ENCODE data around the gene OTUD5. TPM values are rescaled to one million over a fixed set of nuclear protein-coding genes. Genes with fewer than 3 reads are reported as not detected.

OTUD5 gene
- total RNA-seq, 1 donor from 2014 or later: 44.7 TPM

- H3K36me3 ChIP-seq: peaks cover 0 to 11% of the 10 kb centered on the region in 2 donors
- peaks cover 19% of the 10 kb centered on the region for H3K4me1 ChIP-seq
- H3K9me3 ChIP-seq: no peaks in the 10 kb centered on the region
- no peak for DNase-seq (ENCODE audit: extremely low spot score in 2 of 2)
- no peak overlapping the region for H3K4me3 ChIP-seq
- TF ChIP-seq CTCF (IDR thresholded peaks at IDR 0.05) (no peak), POLR2A (IDR thresholded peaks at IDR 0.05) (no peak), POLR2AphosphoS5 (IDR thresholded peaks at IDR 0.05; ENCODE audit: insufficient read depth in 1 of 2, low read depth in 1 of 2) (no peak)
- intact Hi-C loops (cut with DNase I): loop anchor here (10.0 kb wide), 1 partner anchor 1322 kb away; no protein-coding TSS in a partner anchor
- H3K27ac ChIP-seq: no peak overlapping the region
- no peaks in the 10 kb centered on the region for H3K27me3 ChIP-seq
These were observed 39.6 kb upstream of the OTUD5 start for GRCh38 chrX:48996969-48997368.

- DNase-seq (ENCODE audit: extremely low spot score in 2 of 2): no peak
- H3K4me3 ChIP-seq: no peak overlapping the region
- peaks cover 0 to 6% of the 10 kb centered on the region in 2 donors for H3K36me3 ChIP-seq
- H3K27me3 ChIP-seq: no peaks in the 10 kb centered on the region
- no peak overlapping the region for H3K27ac ChIP-seq
- no peaks in the 10 kb centered on the region for H3K9me3 ChIP-seq
- intact Hi-C loops (cut with DNase I): loop anchor here (10.0 kb wide), 1 partner anchor 1318 kb away; no protein-coding TSS in a partner anchor
- no peaks in the 10 kb centered on the region for H3K4me1 ChIP-seq
- TF ChIP-seq CTCF (IDR thresholded peaks at IDR 0.05) (no peak), POLR2A (IDR thresholded peaks at IDR 0.05) (no peak), POLR2AphosphoS5 (IDR thresholded peaks at IDR 0.05; ENCODE audit: insufficient read depth in 1 of 2, low read depth in 1 of 2) (no peak)
These were observed 34.9 kb upstream of the OTUD5 start for GRCh38 chrX:48992341-48992740.

- H3K36me3 ChIP-seq: peaks cover 0 to 17% of the 10 kb centered on the region in 2 donors
- DNase-seq (ENCODE audit: extremely low spot score in 2 of 2): no peak
- intact Hi-C loops (cut with DNase I): no loop called here
- no peak for TF ChIP-seq POLR2AphosphoS5 (IDR thresholded peaks at IDR 0.05; ENCODE audit: insufficient read depth in 1 of 2, low read depth in 1 of 2)
- no peak for TF ChIP-seq POLR2A (IDR thresholded peaks at IDR 0.05)
- no peak for TF ChIP-seq CTCF (IDR thresholded peaks at IDR 0.05)
- no peaks in the 10 kb centered on the region for H3K4me1 ChIP-seq
- no peak overlapping the region for H3K27ac ChIP-seq
- no peaks in the 10 kb centered on the region for H3K9me3 ChIP-seq
- no peaks in the 10 kb centered on the region for H3K27me3 ChIP-seq
- H3K4me3 ChIP-seq: no peak overlapping the region
These were observed 32.1 kb upstream of the OTUD5 start for GRCh38 chrX:48989483-48989882.

GRCh38 chrX:48983896-48984295 is 26.5 kb upstream of the OTUD5 start:
- intact Hi-C loops (cut with DNase I): no loop called here

More at GRCh38 chrX:48983896-48984295, 26.5 kb upstream of the OTUD5 start:
- Histone ChIP-seq H3K9me3 (no peaks in the 10 kb centered on the region), H3K36me3 (peaks cover 0 to 28% of the 10 kb centered on the region in 2 donors), H3K27ac (no peak overlapping the region), H3K27me3 (no peaks in the 10 kb centered on the region), H3K4me1 (no peaks in the 10 kb centered on the region), H3K4me3 (no peak overlapping the region)
- TF ChIP-seq CTCF (IDR thresholded peaks at IDR 0.05) (no peak), POLR2A (IDR thresholded peaks at IDR 0.05) (no peak), POLR2AphosphoS5 (IDR thresholded peaks at IDR 0.05; ENCODE audit: insufficient read depth in 1 of 2, low read depth in 1 of 2) (no peak)
- no peak for DNase-seq (ENCODE audit: extremely low spot score in 2 of 2)
